A673 (cell line): ENCODE data around the gene PHF19. TPM values are rescaled to one million over a fixed set of nuclear protein-coding genes. Genes with fewer than 3 reads are reported as not detected.

ENCODE experiments used
- BruUV-seq: library from RNA; stranded (reverse); fragments of 400-500 nt; replicated peaks from 2 replicates; lab custom pipeline; 2021; lab: Mats Ljungman, UMichigan
- CTCF ChIA-PET: fragments of 300-600 bp; sonication (Branson Sonifier 250); formaldehyde crosslinking; loops from one replicate; lab custom pipeline; 2022; ENCODE audit warnings: antibody characterized with exemption; lab: Charles Lee
- POLR2A ChIA-PET: fragments of 300-600 bp; sonication (Branson Sonifier 250); formaldehyde crosslinking; loops from one replicate; lab custom pipeline; 2022; ENCODE audit warnings: antibody characterized with exemption; ENCODE audit not compliant: low non-redundant PET; lab: Charles Lee
- DNase-seq: peaks from one replicate; pipeline ENCODE4 v3.0.0-alpha.2; 2015; ENCODE audit warnings: low spot score
- H3K27ac ChIP-seq: fragments of 200-600 bp; sonication (generic); 2 replicates; pipeline ENCODE4 v1.5.1; 2016; ENCODE audit warnings: mixed run types, low read depth, mild to moderate bottlenecking, mixed read lengths, antibody characterized with exemption, low read length; ENCODE audit not compliant: poor library complexity, severe bottlenecking
- H3K27me3 ChIP-seq: fragments of 200-600 bp; sonication (generic); replicated peaks from 2 replicates; pipeline ENCODE4 v1.6.1; 2017; ENCODE audit warnings: mixed run types, low read depth, mild to moderate bottlenecking, mixed read lengths, antibody characterized with exemption, low read length; ENCODE audit not compliant: insufficient read depth, poor library complexity
- H3K36me3 ChIP-seq: fragments of 200-600 bp; sonication (generic); 2 replicates; pipeline ENCODE4 v1.6.1; 2016; ENCODE audit warnings: mixed run types, mild to moderate bottlenecking, mixed read lengths, antibody characterized with exemption, low read length; ENCODE audit not compliant: insufficient read depth, poor library complexity, severe bottlenecking
- H3K4me1 ChIP-seq: fragments of 200-600 bp; sonication (generic); 2 replicates; pipeline ENCODE4 v1.6.1; 2017; ENCODE audit warnings: mixed run types, mild to moderate bottlenecking, mixed read lengths, antibody characterized with exemption, low read length; ENCODE audit not compliant: insufficient read depth, poor library complexity, severe bottlenecking
- H3K4me3 ChIP-seq: fragments of 200-600 bp; sonication (generic); 2 replicates; pipeline ENCODE4 v1.5.1; 2016; ENCODE audit warnings: low read depth, mixed run types, mild to moderate bottlenecking, mixed read lengths, low read length; ENCODE audit not compliant: poor library complexity, severe bottlenecking
- H3K9me3 ChIP-seq: fragments of 200-600 bp; sonication (generic); 2 replicates; pipeline ENCODE4 v1.6.1; 2016; ENCODE audit warnings: mixed run types, low read depth, mild to moderate bottlenecking, mixed read lengths, antibody characterized with exemption, low read length; ENCODE audit not compliant: poor library complexity, severe bottlenecking
- CTCF ChIP-seq: fragments of 300-800, 200-600 bp; sonication (generic); conservative IDR thresholded peaks from 2 replicates; pipeline ENCODE4 v1.5.1; 2017; ENCODE audit warnings: low read depth, mild to moderate bottlenecking, antibody characterized with exemption, low read length, moderate library complexity, mixed read lengths
- EZH2 ChIP-seq: fragments of 200-600 bp; sonication (generic); IDR thresholded peaks from 2 replicates; pipeline ENCODE4 v1.6.1; 2017; ENCODE audit warnings: borderline replicate concordance, low read depth, mild to moderate bottlenecking, mixed read lengths, antibody characterized with exemption, low read length; ENCODE audit not compliant: poor library complexity, severe bottlenecking
- intact Hi-C: fragments of 100-400 bp; cut with micrococcal nuclease; formaldehyde crosslinking; loops from one replicate; pipeline ENCODE4 v1.10.0; 2022; ENCODE audit not compliant: unreplicated experiment
- total RNA-seq: library from RNA; stranded (reverse); gene quantifications from 2 replicates; pipeline ENCODE4 v1.2.3, GENCODE V29; 2021

The PHF19 gene
- total RNA-seq, 1 experiment from 2014 or later = 75.7 TPM

- TF ChIP-seq CTCF = no peak
- H3K4me1 ChIP-seq = no peaks in the 10 kb centered on the region
- intact Hi-C loops = no loop called here
- H3K27ac ChIP-seq = no peak overlapping the region
- CTCF ChIA-PET = no interaction called here
- no peak for DNase-seq
- no peaks in the 10 kb centered on the region for H3K9me3 ChIP-seq
- POLR2A ChIA-PET = no interaction called here
- H3K27me3 ChIP-seq = no peaks in the 10 kb centered on the region
- H3K36me3 ChIP-seq = peaks cover 20% of the 10 kb centered on the region
- BruUV-seq = no TSS peak
- no peak overlapping the region for H3K4me3 ChIP-seq
Measured at GRCh38 chr9:120857902-120858301, 19.1 kb downstream of the PHF19 start.

DNA sequence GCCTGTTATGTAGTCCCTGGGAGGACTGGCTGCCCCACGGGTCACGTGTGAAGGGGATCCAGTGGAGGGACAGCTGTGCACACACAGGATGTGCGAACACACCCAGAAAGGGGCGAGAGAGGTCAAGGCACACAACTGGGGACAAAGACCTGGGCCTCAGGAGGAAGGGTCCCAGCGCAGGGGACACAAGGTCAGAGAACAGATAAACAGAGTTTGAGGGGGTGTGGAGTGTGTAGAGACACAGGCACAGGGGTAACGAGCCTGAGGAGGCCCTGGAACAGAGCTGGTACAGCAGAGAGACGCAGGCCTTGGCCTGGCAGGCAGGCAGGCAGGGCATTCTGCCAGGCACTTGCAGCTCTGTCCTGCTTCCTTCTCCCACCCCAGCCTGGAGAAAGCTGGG lies 19.5 kb downstream of the PHF19 start:
- no peaks in the 10 kb centered on the region for H3K9me3 ChIP-seq

GRCh38 chr9:120856700-120857099 lies 20.3 kb downstream of the PHF19 start:
- no peak for TF ChIP-seq EZH2
- TF ChIP-seq CTCF = no peak
- no peak for DNase-seq
- Histone ChIP-seq H3K27ac (no peak overlapping the region), H3K36me3 (peaks cover 20% of the 10 kb centered on the region), H3K4me1 (no peaks in the 10 kb centered on the region), H3K4me3 (no peak overlapping the region), H3K9me3 (no peaks in the 10 kb centered on the region), H3K27me3 (no peaks in the 10 kb centered on the region)
- intact Hi-C loops = no loop called here
- ChIA-PET CTCF (no interaction called here), POLR2A (no interaction called here)
- BruUV-seq = no TSS peak

More for the DNA sequence above, 19.5 kb downstream of the PHF19 start:
- H3K4me1 ChIP-seq = no peaks in the 10 kb centered on the region
- H3K27me3 ChIP-seq = no peaks in the 10 kb centered on the region
- peaks cover 20% of the 10 kb centered on the region for H3K36me3 ChIP-seq
- CTCF ChIA-PET = no interaction called here
- no peak overlapping the region for H3K4me3 ChIP-seq
- intact Hi-C loops = no loop called here
- no peak for DNase-seq
- TF ChIP-seq EZH2 = no peak
- no peak for TF ChIP-seq CTCF
- no peak overlapping the region for H3K27ac ChIP-seq
- no TSS peak for BruUV-seq
- POLR2A ChIA-PET = no interaction called here
